ENCODE measurements around the gene GPC1. TPM values are rescaled to one million over a fixed set of nuclear protein-coding genes. Genes with fewer than 3 reads are reported as not detected.
A peak's percentile ranks its signal among the peaks of the same experiment; 100 is the strongest.

Gene GPC1
- total RNA-seq, 1 donor from 2014 or later, result 14.2 TPM

DNA sequence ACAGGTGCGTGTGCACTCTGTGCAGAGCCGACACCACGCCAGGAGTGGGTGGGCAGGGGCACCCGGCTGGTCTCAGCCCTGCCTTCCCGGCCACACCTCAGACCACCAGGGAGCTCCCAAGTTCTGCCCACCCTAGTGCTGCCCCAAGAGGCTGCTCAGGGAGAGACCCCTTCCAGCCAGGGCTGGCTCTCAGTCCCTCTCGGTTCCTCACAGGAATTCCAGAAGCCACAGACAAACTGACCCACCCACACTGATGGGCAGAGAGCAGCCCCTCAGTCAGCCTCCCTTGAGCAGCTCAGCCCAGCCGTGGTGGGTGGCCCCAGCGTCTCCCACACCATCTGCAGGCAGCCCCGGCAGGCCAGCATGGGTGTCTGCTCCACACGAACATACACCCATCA is 33.8 kb downstream of the GPC1 start:
- Mint-ChIP-seq H3K27ac (peak overlapping the region; percentile 54), H3K9me3 (peaks cover 17% of the 10 kb centered on the region), H3K27me3 (ENCODE audit: insufficient read depth, low read depth) (peaks cover 6% of the 10 kb centered on the region), H3K4me1 (peaks cover 11% of the 10 kb centered on the region), H3K36me3 (peaks cover 8% of the 10 kb centered on the region), H3K4me3 (peak overlapping the region; percentile 48)
- Histone ChIP-seq H3K9me3 (ENCODE audit: low read depth) (no peaks in the 10 kb centered on the region), H2AFZ (replicated peaks) (no peak overlapping the region), H3K79me2 (ENCODE audit: low read depth) (no peaks in the 10 kb centered on the region), H3K27me3 (no peaks in the 10 kb centered on the region), H3K4me1 (no peaks in the 10 kb centered on the region), H4K20me1 (ENCODE audit: low read depth) (peaks cover 4% of the 10 kb centered on the region), H3K36me3 (no peaks in the 10 kb centered on the region), H3K27ac (no peak overlapping the region), H3K9ac (no peak overlapping the region), H3K4me3 (no peak overlapping the region), H3K4me2 (no peak overlapping the region), H3F3A (ENCODE audit: low read depth) (no peaks in the 10 kb centered on the region)
- TF ChIP-seq, protein P1, sequence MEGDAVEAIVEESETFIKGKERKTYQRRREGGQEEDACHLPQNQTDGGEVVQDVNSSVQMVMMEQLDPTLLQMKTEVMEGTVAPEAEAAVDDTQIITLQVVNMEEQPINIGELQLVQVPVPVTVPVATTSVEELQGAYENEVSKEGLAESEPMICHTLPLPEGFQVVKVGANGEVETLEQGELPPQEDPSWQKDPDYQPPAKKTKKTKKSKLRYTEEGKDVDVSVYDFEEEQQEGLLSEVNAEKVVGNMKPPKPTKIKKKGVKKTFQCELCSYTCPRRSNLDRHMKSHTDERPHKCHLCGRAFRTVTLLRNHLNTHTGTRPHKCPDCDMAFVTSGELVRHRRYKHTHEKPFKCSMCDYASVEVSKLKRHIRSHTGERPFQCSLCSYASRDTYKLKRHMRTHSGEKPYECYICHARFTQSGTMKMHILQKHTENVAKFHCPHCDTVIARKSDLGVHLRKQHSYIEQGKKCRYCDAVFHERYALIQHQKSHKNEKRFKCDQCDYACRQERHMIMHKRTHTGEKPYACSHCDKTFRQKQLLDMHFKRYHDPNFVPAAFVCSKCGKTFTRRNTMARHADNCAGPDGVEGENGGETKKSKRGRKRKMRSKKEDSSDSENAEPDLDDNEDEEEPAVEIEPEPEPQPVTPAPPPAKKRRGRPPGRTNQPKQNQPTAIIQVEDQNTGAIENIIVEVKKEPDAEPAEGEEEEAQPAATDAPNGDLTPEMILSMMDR (IDR thresholded peaks at IDR 0.05), result peak; percentile 23
- TF ChIP-seq EZH2 (IDR thresholded peaks at IDR 0.05), result no peak
- DNase-seq (ENCODE audit: low spot score), result peak; percentile 24

GRCh38 chr2:240469740-240470139 is 34.3 kb downstream of the GPC1 start:
- TF ChIP-seq, protein P1 (IDR thresholded peaks at IDR 0.05), result no peak
- TF ChIP-seq EZH2 (IDR thresholded peaks at IDR 0.05), result no peak
- TF ChIP-seq EZH2phosphoT487 (IDR thresholded peaks at IDR 0.05), result no peak
- H4K20me1 ChIP-seq (ENCODE audit: low read depth), result peaks cover 2% of the 10 kb centered on the region
- no peak overlapping the region for H3K27ac ChIP-seq
- H3K4me2 ChIP-seq, result no peak overlapping the region
- no peaks in the 10 kb centered on the region for H3K79me2 ChIP-seq (ENCODE audit: low read depth)
- Mint-ChIP-seq H3K27ac (peak overlapping the region; percentile 54), H3K36me3 (peaks cover 7% of the 10 kb centered on the region), H3K27me3 (ENCODE audit: insufficient read depth, low read depth) (peaks cover 6% of the 10 kb centered on the region), H3K4me3 (peak overlapping the region; percentile 56), H3K9me3 (peaks cover 20% of the 10 kb centered on the region), H3K4me1 (peaks cover 11% of the 10 kb centered on the region)
- H3K4me3 ChIP-seq, result no peak overlapping the region
- H3K9ac ChIP-seq, result no peak overlapping the region
- no peak overlapping the region for H2AFZ ChIP-seq (replicated peaks)
- no peaks in the 10 kb centered on the region for H3K4me1 ChIP-seq
- no peaks in the 10 kb centered on the region for H3K36me3 ChIP-seq
- H3F3A ChIP-seq (ENCODE audit: low read depth), result no peaks in the 10 kb centered on the region
- H3K27me3 ChIP-seq, result no peaks in the 10 kb centered on the region
- H3K9me3 ChIP-seq (ENCODE audit: low read depth), result no peaks in the 10 kb centered on the region
- DNase-seq (ENCODE audit: low spot score), result no peak

- H3K27me3 Mint-ChIP-seq (ENCODE audit: insufficient read depth, low read depth), result peaks cover 6% of the 10 kb centered on the region
- TF ChIP-seq EZH2phosphoT487 (IDR thresholded peaks at IDR 0.05), result no peak
- TF ChIP-seq, protein P1 (IDR thresholded peaks at IDR 0.05), result no peak
- no peak for TF ChIP-seq EZH2 (IDR thresholded peaks at IDR 0.05)
- Histone ChIP-seq H3K36me3 (no peaks in the 10 kb centered on the region), H3K27me3 (no peaks in the 10 kb centered on the region), H3K4me2 (no peak overlapping the region), H3K9me3 (ENCODE audit: low read depth) (no peaks in the 10 kb centered on the region), H3K9ac (no peak overlapping the region), H3K4me3 (no peak overlapping the region), H3K4me1 (no peaks in the 10 kb centered on the region), H2AFZ (replicated peaks) (no peak overlapping the region), H4K20me1 (ENCODE audit: low read depth) (peaks cover 2% of the 10 kb centered on the region), H3F3A (ENCODE audit: low read depth) (no peaks in the 10 kb centered on the region), H3K27ac (no peak overlapping the region), H3K79me2 (ENCODE audit: low read depth) (no peaks in the 10 kb centered on the region)
- H3K4me3 Mint-ChIP-seq, result no peak overlapping the region
- DNase-seq (ENCODE audit: low spot score), result no peak
- H3K27ac Mint-ChIP-seq, result no peak overlapping the region
- H3K36me3 Mint-ChIP-seq, result peaks cover 7% of the 10 kb centered on the region
- peaks cover 11% of the 10 kb centered on the region for H3K4me1 Mint-ChIP-seq
- H3K9me3 Mint-ChIP-seq, result peaks cover 23% of the 10 kb centered on the region
Measured at GRCh38 chr2:240472078-240472790, 36.8 kb downstream of the GPC1 start.

All from neural progenitor cell (in vitro differentiated cells).